Suprapubic skin (tissue), 4 donors: Measurements from ENCODE around the gene TNS3.

Experiments
- CTCF ChIP-seq, 2 donors: fragments of 200-600 bp in 1 of 2; fragments of 450-650 bp in 1 of 2; sonication (generic) in 1 of 2; IDR thresholded peaks; one replicate each; pipeline ENCODE4 v1.5.1; 2016 to 2019; ENCODE audit warnings: antibody characterized with exemption in 2 of 2, mild to moderate bottlenecking in 1 of 2, moderate library complexity in 1 of 2
- EP300 ChIP-seq: sonication (generic); formaldehyde crosslinking; IDR thresholded peaks from one replicate; pipeline ENCODE4 v1.6.1; 2017; ENCODE audit warnings: antibody characterized with exemption
- POLR2A ChIP-seq, 2 donors: fragments of 450-650 bp; IDR thresholded peaks; one replicate each; pipeline ENCODE4 v1.6.1; 2017; ENCODE audit warnings: antibody characterized with exemption in 2 of 2, mild to moderate bottlenecking in 2 of 2, moderate library complexity in 2 of 2
- POLR2AphosphoS5 ChIP-seq, 3 donors: sonication (generic); formaldehyde crosslinking; IDR thresholded peaks; one replicate each; pipeline ENCODE4 v1.6.1; 2017; ENCODE audit warnings: antibody characterized with exemption in 3 of 3

GRCh38 chr7:47401611-47402570, 180.0 kb downstream of the TNS3 start:
- no peak for TF ChIP-seq CTCF (IDR thresholded peaks at IDR 0.05)
- TF ChIP-seq POLR2AphosphoS5 (IDR thresholded peaks at IDR 0.05) = no peak
- TF ChIP-seq POLR2A (IDR thresholded peaks at IDR 0.05) = no peak
- TF ChIP-seq EP300 = no peak
